ENCODE measurements around the gene LRRIQ4.

LRRIQ4 gene

DNA sequence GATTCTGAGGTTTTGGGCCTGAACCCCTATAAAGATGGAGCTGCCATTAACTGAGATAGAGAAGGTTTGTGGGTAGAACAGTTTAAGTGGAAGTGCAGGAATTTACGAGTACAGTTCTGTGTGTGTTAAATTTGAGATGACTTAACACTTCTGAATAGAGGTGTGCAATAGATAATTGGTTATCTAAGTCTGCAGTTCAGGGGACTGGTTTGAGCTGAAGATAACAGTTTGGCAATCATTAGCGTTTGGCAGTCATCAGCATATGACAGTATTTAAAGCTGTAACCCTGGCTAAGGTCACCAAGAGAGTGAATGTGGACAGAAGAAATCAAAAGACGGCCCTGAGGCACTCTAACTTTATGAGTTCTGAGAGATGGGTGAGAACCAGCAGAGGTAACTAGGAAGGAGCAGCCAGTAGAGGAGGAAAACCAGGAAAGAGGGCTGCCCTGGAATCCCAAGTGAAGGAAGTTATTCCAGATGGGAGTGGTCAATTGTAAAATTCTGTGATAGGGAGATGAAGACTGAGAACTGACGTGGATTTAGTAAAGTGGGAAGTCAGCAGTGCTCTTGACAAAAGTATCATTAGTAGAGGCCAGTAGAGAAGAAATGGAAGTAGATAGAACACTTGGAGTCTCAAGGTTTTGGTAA is 31.3 kb upstream of the LRRIQ4 start:
- no peak overlapping the region for H3K4me2 ChIP-seq
- H3K9ac ChIP-seq = no peak overlapping the region
- no peaks in the 10 kb centered on the region for H3K4me1 ChIP-seq (ENCODE audit: low read depth, poor library complexity, severe bottlenecking)
- no peak overlapping the region for H3K27ac ChIP-seq
- no peak overlapping the region for H2AFZ ChIP-seq (ENCODE audit: low read depth)
- peaks cover under 1% of the 10 kb centered on the region for H3K79me2 ChIP-seq (ENCODE audit: insufficient read depth, low read depth)
- H4K20me1 ChIP-seq (ENCODE audit: insufficient read depth) = no peaks in the 10 kb centered on the region
- TF ChIP-seq CTCF (conservative IDR thresholded peaks at IDR 0.05; ENCODE audit: low read depth, low read length) = no peak
- no peak overlapping the region for H3K4me3 ChIP-seq (IDR thresholded peaks at IDR 0.05; ENCODE audit: insufficient read depth, low read depth, low read length)
- H3K27me3 ChIP-seq (ENCODE audit: insufficient read depth, low read depth) = no peaks in the 10 kb centered on the region
- H3K36me3 ChIP-seq (ENCODE audit: insufficient read depth) = peaks cover 15% of the 10 kb centered on the region; the same call in 1 of the 2 replicates

DNA sequence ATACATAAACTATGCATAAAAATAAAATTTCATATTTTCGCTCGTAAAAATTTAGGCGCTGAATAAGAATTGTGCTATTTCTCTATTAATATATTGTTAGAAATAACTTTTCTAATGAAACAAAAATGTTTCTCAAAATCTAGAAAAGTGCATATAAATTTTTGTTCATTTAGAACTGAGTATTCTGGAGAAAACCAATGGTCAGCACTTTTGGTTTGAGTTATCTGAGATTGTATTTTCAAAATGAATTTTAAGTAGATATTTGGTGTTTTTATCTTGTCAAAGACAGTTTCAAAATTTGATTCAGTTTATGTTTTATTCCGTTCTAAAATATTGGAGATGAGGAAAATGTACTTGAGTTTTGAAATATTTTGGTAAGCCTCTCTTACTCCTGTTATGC is 25.6 kb upstream of the LRRIQ4 start:
- Histone ChIP-seq H3K4me2 (no peak overlapping the region), H2AFZ (ENCODE audit: low read depth) (no peak overlapping the region), H4K20me1 (ENCODE audit: insufficient read depth) (no peaks in the 10 kb centered on the region), H3K27ac (no peak overlapping the region), H3K9ac (no peak overlapping the region), H3K27me3 (ENCODE audit: insufficient read depth, low read depth) (no peaks in the 10 kb centered on the region), H3K4me3 (IDR thresholded peaks at IDR 0.05; ENCODE audit: insufficient read depth, low read depth, low read length) (no peak overlapping the region), H3K79me2 (ENCODE audit: insufficient read depth, low read depth) (no peaks in the 10 kb centered on the region), H3K36me3 (ENCODE audit: insufficient read depth) (peaks cover 3% of the 10 kb centered on the region; the same call in 1 of the 2 replicates), H3K4me1 (ENCODE audit: low read depth, poor library complexity, severe bottlenecking) (peaks cover 5% of the 10 kb centered on the region)
- no peak for TF ChIP-seq CTCF (conservative IDR thresholded peaks at IDR 0.05; ENCODE audit: low read depth, low read length)

GRCh38 chr3:169787791-169788190 is 24.9 kb upstream of the LRRIQ4 start:
- H2AFZ ChIP-seq (ENCODE audit: low read depth) = no peak overlapping the region
- H3K9ac ChIP-seq = no peak overlapping the region
- H3K27me3 ChIP-seq (ENCODE audit: insufficient read depth, low read depth) = no peaks in the 10 kb centered on the region
- peaks cover 3% of the 10 kb centered on the region; the same call in 1 of the 2 replicates for H3K36me3 ChIP-seq (ENCODE audit: insufficient read depth)
- no peaks in the 10 kb centered on the region for H3K79me2 ChIP-seq (ENCODE audit: insufficient read depth, low read depth)
- no peak for TF ChIP-seq CTCF (conservative IDR thresholded peaks at IDR 0.05; ENCODE audit: low read depth, low read length)
- no peak overlapping the region for H3K4me3 ChIP-seq (IDR thresholded peaks at IDR 0.05; ENCODE audit: insufficient read depth, low read depth, low read length)
- H4K20me1 ChIP-seq (ENCODE audit: insufficient read depth) = no peaks in the 10 kb centered on the region
- H3K4me2 ChIP-seq = no peak overlapping the region
- peaks cover 5% of the 10 kb centered on the region for H3K4me1 ChIP-seq (ENCODE audit: low read depth, poor library complexity, severe bottlenecking)
- H3K27ac ChIP-seq = no peak overlapping the region

DNA sequence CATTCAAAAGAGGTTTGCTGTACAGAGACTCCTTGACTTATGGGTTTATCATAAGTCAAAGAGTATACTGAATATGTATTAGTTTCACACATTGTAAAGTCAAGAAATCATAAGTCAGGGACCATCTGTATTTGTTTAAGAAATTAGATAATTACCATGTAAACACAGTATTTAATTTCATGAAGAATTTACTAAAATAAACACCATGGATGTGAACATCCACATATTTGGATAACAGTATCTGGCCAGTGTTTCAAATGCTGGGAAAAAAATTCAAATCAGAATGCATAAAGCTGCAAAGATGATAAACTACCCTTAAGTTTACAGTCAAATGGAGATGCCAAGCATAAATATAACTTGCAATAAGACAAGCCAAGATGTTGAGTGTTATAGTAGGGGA is 22.5 kb upstream of the LRRIQ4 start:
- Histone ChIP-seq H3K4me1 (ENCODE audit: low read depth, poor library complexity, severe bottlenecking) (peaks cover 5% of the 10 kb centered on the region), H3K9ac (no peak overlapping the region), H4K20me1 (ENCODE audit: insufficient read depth) (no peaks in the 10 kb centered on the region), H3K36me3 (ENCODE audit: insufficient read depth) (no peaks in the 10 kb centered on the region), H3K4me2 (no peak overlapping the region), H3K27ac (no peak overlapping the region), H3K4me3 (IDR thresholded peaks at IDR 0.05; ENCODE audit: insufficient read depth, low read depth, low read length) (no peak overlapping the region), H2AFZ (ENCODE audit: low read depth) (no peak overlapping the region), H3K79me2 (ENCODE audit: insufficient read depth, low read depth) (no peaks in the 10 kb centered on the region), H3K27me3 (ENCODE audit: insufficient read depth, low read depth) (no peaks in the 10 kb centered on the region)
- TF ChIP-seq CTCF (conservative IDR thresholded peaks at IDR 0.05; ENCODE audit: low read depth, low read length) = no peak
